ENCODE measurements around the gene MPL. TPM values are rescaled to one million over a fixed set of nuclear protein-coding genes. Genes with fewer than 3 reads are reported as not detected.

Gene MPL
- total RNA-seq, 1 donor from 2014 or later, result 0.31 TPM

- Mint-ChIP-seq H3K9me3 (ENCODE audit: low read depth) (no peaks in the 10 kb centered on the region), H3K27me3 (no peaks in the 10 kb centered on the region), H3K4me1 (ENCODE audit: low read depth) (peaks cover 9% of the 10 kb centered on the region), H3K36me3 (ENCODE audit: insufficient read depth) (no peaks in the 10 kb centered on the region), H3K4me3 (ENCODE audit: low read depth) (no peak overlapping the region), H3K27ac (no peak overlapping the region)
- no peak for DNase-seq (ENCODE audit: low spot score, unreplicated experiment)
- TF ChIP-seq CTCF (IDR thresholded peaks at IDR 0.05; ENCODE audit: unreplicated experiment), result no peak
Measured at GRCh38 chr1:43340559-43340958, 2.9 kb downstream of the MPL start.

- H3K9me3 Mint-ChIP-seq (ENCODE audit: low read depth), result no peaks in the 10 kb centered on the region
- no peak overlapping the region for H3K27ac Mint-ChIP-seq
- no peak for DNase-seq (ENCODE audit: low spot score, unreplicated experiment)
- peaks cover 6% of the 10 kb centered on the region for H3K27me3 Mint-ChIP-seq
- H3K36me3 Mint-ChIP-seq (ENCODE audit: insufficient read depth), result no peaks in the 10 kb centered on the region
- TF ChIP-seq CTCF (IDR thresholded peaks at IDR 0.05; ENCODE audit: unreplicated experiment), result no peak
- peaks cover 17% of the 10 kb centered on the region for H3K4me1 Mint-ChIP-seq (ENCODE audit: low read depth)
- H3K4me3 Mint-ChIP-seq (ENCODE audit: low read depth), result no peak overlapping the region
Measured at GRCh38 chr1:43344267-43344850, 6.7 kb downstream of the MPL start.

- no peak for DNase-seq (ENCODE audit: low spot score, unreplicated experiment)
- no peak for TF ChIP-seq CTCF (IDR thresholded peaks at IDR 0.05; ENCODE audit: unreplicated experiment)
- H3K27ac Mint-ChIP-seq, result no peak overlapping the region
- H3K9me3 Mint-ChIP-seq (ENCODE audit: low read depth), result no peaks in the 10 kb centered on the region
- peaks cover 6% of the 10 kb centered on the region for H3K27me3 Mint-ChIP-seq
- peaks cover 24% of the 10 kb centered on the region for H3K4me1 Mint-ChIP-seq (ENCODE audit: low read depth)
- H3K36me3 Mint-ChIP-seq (ENCODE audit: insufficient read depth), result no peaks in the 10 kb centered on the region
- H3K4me3 Mint-ChIP-seq (ENCODE audit: low read depth), result no peak overlapping the region
Measured at GRCh38 chr1:43345120-43345519, 7.5 kb downstream of the MPL start.

- Mint-ChIP-seq H3K27me3 (peaks cover 6% of the 10 kb centered on the region), H3K4me1 (ENCODE audit: low read depth) (peaks cover 25% of the 10 kb centered on the region), H3K27ac (no peak overlapping the region), H3K36me3 (ENCODE audit: insufficient read depth) (no peaks in the 10 kb centered on the region), H3K4me3 (ENCODE audit: low read depth) (no peak overlapping the region), H3K9me3 (ENCODE audit: low read depth) (no peaks in the 10 kb centered on the region)
- no peak for DNase-seq (ENCODE audit: low spot score, unreplicated experiment)
- TF ChIP-seq CTCF (IDR thresholded peaks at IDR 0.05; ENCODE audit: unreplicated experiment), result no peak
Measured at GRCh38 chr1:43346636-43347035, 9.0 kb downstream of the MPL start.

GRCh38 chr1:43348343-43348808 lies 10.8 kb downstream of the MPL start:
- no peak for TF ChIP-seq CTCF (IDR thresholded peaks at IDR 0.05; ENCODE audit: unreplicated experiment)
- DNase-seq (ENCODE audit: low spot score, unreplicated experiment), result no peak
- peak overlapping the region; percentile 67 for H3K4me3 Mint-ChIP-seq (ENCODE audit: low read depth)
- peaks cover 40% of the 10 kb centered on the region for H3K4me1 Mint-ChIP-seq (ENCODE audit: low read depth)
- H3K36me3 Mint-ChIP-seq (ENCODE audit: insufficient read depth), result no peaks in the 10 kb centered on the region
- peak overlapping the region; percentile 94 for H3K27ac Mint-ChIP-seq
- no peaks in the 10 kb centered on the region for H3K9me3 Mint-ChIP-seq (ENCODE audit: low read depth)
- peaks cover 6% of the 10 kb centered on the region for H3K27me3 Mint-ChIP-seq

Measured in progenitor cell of endocrine pancreas (in vitro differentiated cells).